T-cell (primary cell): Measurements from ENCODE around the gene EPB41L2. TPM values are rescaled to one million over a fixed set of nuclear protein-coding genes. Genes with fewer than 3 reads are reported as not detected.

Experiments used
- ATAC-seq, 4 experiments: fragments of 200-7000 bp in 3 of 4; fragments of 150-1000 bp in 1 of 4; cut with Tn5 transposase; replicated peaks in 1 of 4; 1 replicate in 3 of 4; 2 replicates in 1 of 4; pipeline ENCODE4 v1.10.0; 2021; ENCODE audit warnings: moderate library complexity in 3 of 4, mild to moderate bottlenecking in 2 of 4, moderate number of reproducible peaks in 1 of 4
- CTCF ChIA-PET, 2 donors: fragments of 300-600 bp; sonication (Branson Sonifier 250); formaldehyde crosslinking; loops; one replicate each; lab custom pipeline; 2022; ENCODE audit warnings: antibody characterized with exemption in 2 of 2; lab: Charles Lee
- POLR2A ChIA-PET, 2 donors: fragments of 300-600 bp; sonication (Branson Sonifier 250); formaldehyde crosslinking; loops; one replicate each; lab custom pipeline; 2022; ENCODE audit warnings: antibody characterized with exemption in 2 of 2; lab: Charles Lee
- DNase-seq, 35 experiments: peaks; one replicate each; pipeline versions ENCODE4 v3.0.0 to v3.0.0-alpha.2; 2013 to 2023
- H3K27ac ChIP-seq: one replicate; pipeline ENCODE4 v1.5.1; 2013; ENCODE audit warnings: low read length
- H3K27me3 ChIP-seq, 2 experiments: replicated peaks in 1 of 2; 1 replicate in 1 of 2; 2 replicates in 1 of 2; pipeline versions ENCODE4 v1.6.1 to v1.7.0; 2013; ENCODE audit warnings: low read length in 1 of 2, mixed read lengths in 1 of 2; ENCODE audit not compliant: control insufficient read depth in 2 of 2, insufficient read depth in 2 of 2; ENCODE audit errors: extremely low read depth in 1 of 2
- H3K36me3 ChIP-seq, 2 donors: 1 replicate in 1 of 2; 2 replicates in 1 of 2; pipeline versions ENCODE4 v1.6.1 to v1.7.0; 2013; ENCODE audit warnings: low read length in 1 of 2; ENCODE audit not compliant: control insufficient read depth in 2 of 2, insufficient read depth in 1 of 2; ENCODE audit errors: extremely low read depth in 1 of 2
- H3K4me1 ChIP-seq, 2 experiments: 1 replicate in 1 of 2; 2 replicates in 1 of 2; pipeline versions ENCODE4 v1.6.1 to v1.7.0; 2013; ENCODE audit warnings: low read length in 2 of 2, mixed read lengths in 1 of 2; ENCODE audit not compliant: insufficient read depth in 2 of 2, control insufficient read depth in 1 of 2; ENCODE audit errors: extremely low read depth in 1 of 2
- H3K4me3 ChIP-seq, 2 donors: 1 replicate in 1 of 2; 2 replicates in 1 of 2; pipeline versions ENCODE4 v1.5.1 to v1.7.0; 2013; ENCODE audit warnings: mild to moderate bottlenecking in 2 of 2, low read length in 1 of 2, moderate library complexity in 1 of 2; ENCODE audit not compliant: control insufficient read depth in 1 of 2; ENCODE audit errors: extremely low read depth in 1 of 2
- H3K9me3 ChIP-seq: 2 replicates; pipeline ENCODE4 v1.7.0; 2013
- H3K27ac Mint-ChIP-seq, 2 donors: one replicate each; pipeline ENCODE4 v1.8.0; 2020 to 2021; ENCODE audit warnings: mild to moderate bottlenecking in 2 of 2, mixed read lengths in 2 of 2
- H3K27me3 Mint-ChIP-seq, 2 donors: one replicate each; pipeline ENCODE4 v1.8.0; 2021 to 2022; ENCODE audit warnings: mixed read lengths in 2 of 2
- H3K36me3 Mint-ChIP-seq: one replicate; pipeline ENCODE4 v1.8.0; 2021; ENCODE audit warnings: mixed read lengths
- H3K4me1 Mint-ChIP-seq, 3 donors: one replicate each; pipeline ENCODE4 v1.8.0; 2020 to 2022; ENCODE audit warnings: mixed read lengths in 3 of 3, mild to moderate bottlenecking in 1 of 3
- H3K4me3 Mint-ChIP-seq, 3 donors: one replicate each; pipeline ENCODE4 v1.8.0; 2020 to 2022; ENCODE audit warnings: mild to moderate bottlenecking in 3 of 3, mixed read lengths in 3 of 3, moderate library complexity in 3 of 3
- H3K9me3 Mint-ChIP-seq, 3 donors: one replicate each; pipeline ENCODE4 v1.8.0; 2020 to 2022; ENCODE audit warnings: mixed read lengths in 3 of 3
- WGBS: methylation state at CpG from one replicate; pipeline ENCODE4 v1.1.5; 2013; ENCODE audit warnings: missing lambda C conversion rate; ENCODE audit not compliant: insufficient coverage; 5-methylcytosine and 5-hydroxymethylcytosine counted together
- total RNA-seq, 35 experiments: library from RNA in 6 of 35; stranded (reverse) in 6 of 35; fragments of 120-200 nt in 1 of 35; gene quantifications; one replicate each; pipeline versions ENCODE4 v1.2.1 to v1.2.4 and lab custom pipeline; 2013 to 2026

EPB41L2 gene
- total RNA-seq, 5 donors from 2014 or later (not counting 1 experiment from before 2014, with no cell fraction given): 11.1 to 15.0 (median 13.6) TPM

GRCh38 chr6:130982135-130982534 is 80.9 kb downstream of the EPB41L2 start:
- Histone ChIP-seq H3K4me3 (no peak overlapping the region), H3K27me3 (peaks cover 0 to 3% of the 10 kb centered on the region in 2 experiments), H3K9me3 (no peaks in the 10 kb centered on the region), H3K36me3 (no peaks in the 10 kb centered on the region), H3K27ac (no peak overlapping the region), H3K4me1 (peaks cover 0 to 5% of the 10 kb centered on the region in 2 experiments)
- DNase-seq (no peak), ATAC-seq (no peak)
- Mint-ChIP-seq H3K27me3 (no peaks in the 10 kb centered on the region), H3K4me1 (peaks cover 11 to 17% (median 16%) of the 10 kb centered on the region in 3 donors), H3K4me3 (no peak overlapping the region), H3K27ac (no peak overlapping the region), H3K36me3 (peaks cover 14% of the 10 kb centered on the region), H3K9me3 (peaks cover 0 to 26% (median 0%) of the 10 kb centered on the region in 3 donors)
- no CpG with 5 or more reads among the region's 1 CpG for WGBS
- ChIA-PET CTCF (interaction anchor here in 1 of 2 donors (0.6 kb wide), 1 partner anchor 316 kb away, joined by 4 read pairs; no protein-coding TSS in a partner anchor), POLR2A (no interaction called here)

GRCh38 chr6:130981409-130981808 is 81.6 kb downstream of the EPB41L2 start:
- ATAC-seq: no peak
- H3K27ac ChIP-seq: no peak overlapping the region
- no peaks in the 10 kb centered on the region for H3K9me3 ChIP-seq
- no peaks in the 10 kb centered on the region for H3K36me3 ChIP-seq
- H3K27me3 ChIP-seq: peaks cover 0 to 3% of the 10 kb centered on the region in 2 experiments
- POLR2A ChIA-PET: no interaction called here
- H3K27ac Mint-ChIP-seq: no peak overlapping the region
- H3K4me3 Mint-ChIP-seq: no peak overlapping the region
- peaks cover 11% of the 10 kb centered on the region for H3K36me3 Mint-ChIP-seq
- no peak for DNase-seq
- H3K4me1 Mint-ChIP-seq: peaks cover 11 to 17% (median 16%) of the 10 kb centered on the region in 3 donors
- H3K4me1 ChIP-seq: peaks cover 0 to 5% of the 10 kb centered on the region in 2 experiments
- H3K27me3 Mint-ChIP-seq: no peaks in the 10 kb centered on the region
- H3K4me3 ChIP-seq: no peak overlapping the region
- CTCF ChIA-PET: interaction anchor here in 1 of 2 donors (0.6 kb wide), 1 partner anchor 315 kb away, joined by 4 read pairs; no protein-coding TSS in a partner anchor
- peaks cover 0 to 22% (median 0%) of the 10 kb centered on the region in 3 donors for H3K9me3 Mint-ChIP-seq

- Mint-ChIP-seq H3K4me3 (no peak overlapping the region), H3K27me3 (no peaks in the 10 kb centered on the region), H3K36me3 (peaks cover 10% of the 10 kb centered on the region), H3K27ac (no peak overlapping the region), H3K4me1 (peaks cover 11 to 17% (median 16%) of the 10 kb centered on the region in 3 donors), H3K9me3 (peaks cover 0 to 13% (median 0%) of the 10 kb centered on the region in 3 donors)
- Histone ChIP-seq H3K9me3 (no peaks in the 10 kb centered on the region), H3K27me3 (peaks cover 0 to 3% of the 10 kb centered on the region in 2 experiments), H3K4me3 (no peak overlapping the region), H3K36me3 (no peaks in the 10 kb centered on the region), H3K27ac (no peak overlapping the region), H3K4me1 (peaks cover 0 to 5% of the 10 kb centered on the region in 2 experiments)
- peak in 1 of 4 experiments; percentile 65 for ATAC-seq
- 77% methylated on average over 2 of the region's 5 CpGs for WGBS
- ChIA-PET POLR2A (interaction anchor here in 1 of 2 donors (0.6 kb wide), 1 partner anchor 84 kb away, joined by 3 read pairs; no protein-coding TSS in a partner anchor), CTCF (no interaction called here)
- peak in 1 of 35 experiments; percentile 1 for DNase-seq
Observed at GRCh38 chr6:130980310-130981032, 82.6 kb downstream of the EPB41L2 start.

- Mint-ChIP-seq H3K4me1 (peaks cover 11 to 17% (median 16%) of the 10 kb centered on the region in 3 donors), H3K27ac (no peak overlapping the region), H3K9me3 (no peaks in the 10 kb centered on the region), H3K4me3 (no peak overlapping the region), H3K36me3 (peaks cover 4% of the 10 kb centered on the region), H3K27me3 (no peaks in the 10 kb centered on the region)
- peaks cover 0 to 5% of the 10 kb centered on the region in 2 experiments for H3K4me1 ChIP-seq
- no peak overlapping the region for H3K27ac ChIP-seq
- ChIA-PET POLR2A (interaction anchor here in 1 of 2 donors (0.8 kb wide), 1 partner anchor 11 kb away, joined by 3 read pairs; no protein-coding TSS in a partner anchor), CTCF (no interaction called here)
- H3K4me3 ChIP-seq: no peak overlapping the region
- ATAC-seq: no peak
- H3K36me3 ChIP-seq: no peaks in the 10 kb centered on the region
- H3K27me3 ChIP-seq: peaks cover 0 to 3% of the 10 kb centered on the region in 2 experiments
- DNase-seq: no peak
- 67% methylated on average over 1 of the region's 5 CpGs for WGBS
- H3K9me3 ChIP-seq: no peaks in the 10 kb centered on the region
Observed at GRCh38 chr6:130978660-130979396, 84.2 kb downstream of the EPB41L2 start.

- Mint-ChIP-seq H3K4me1 (peaks cover 11 to 17% (median 16%) of the 10 kb centered on the region in 3 donors), H3K36me3 (peaks cover 4% of the 10 kb centered on the region), H3K27me3 (no peaks in the 10 kb centered on the region), H3K27ac (no peak overlapping the region), H3K4me3 (no peak overlapping the region), H3K9me3 (no peaks in the 10 kb centered on the region)
- Histone ChIP-seq H3K4me1 (peaks cover 0 to 5% of the 10 kb centered on the region in 2 experiments), H3K27me3 (peaks cover 0 to 3% of the 10 kb centered on the region in 2 experiments), H3K9me3 (no peaks in the 10 kb centered on the region), H3K36me3 (no peaks in the 10 kb centered on the region), H3K27ac (no peak overlapping the region), H3K4me3 (no peak overlapping the region)
- no peak for DNase-seq
- ChIA-PET CTCF (no interaction called here), POLR2A (no interaction called here)
- ATAC-seq: no peak
- WGBS: 100% methylated on average over 1 of the region's 1 CpG
Observed at GRCh38 chr6:130978180-130978579, 84.9 kb downstream of the EPB41L2 start.

- Mint-ChIP-seq H3K9me3 (no peaks in the 10 kb centered on the region), H3K4me1 (peaks cover 6 to 8% (median 7%) of the 10 kb centered on the region in 3 donors), H3K4me3 (no peak overlapping the region), H3K27me3 (no peaks in the 10 kb centered on the region), H3K36me3 (peaks cover 4% of the 10 kb centered on the region), H3K27ac (no peak overlapping the region)
- Histone ChIP-seq H3K36me3 (no peaks in the 10 kb centered on the region), H3K27ac (no peak overlapping the region), H3K9me3 (no peaks in the 10 kb centered on the region), H3K4me3 (no peak overlapping the region), H3K4me1 (no peaks in the 10 kb centered on the region), H3K27me3 (peaks cover 0 to 3% of the 10 kb centered on the region in 2 experiments)
- POLR2A ChIA-PET: no interaction called here
- CTCF ChIA-PET: no interaction called here
- no peak for DNase-seq
- no peak for ATAC-seq
Observed at GRCh38 chr6:130975325-130975724, 87.7 kb downstream of the EPB41L2 start.
